Neuron (in vitro differentiated cells): ENCODE data around the gene ACSS1.

Experiments
- H2AFZ ChIP-seq: one replicate; pipeline ENCODE4 v1.6.1; 2013; ENCODE audit warnings: low read depth, mild to moderate bottlenecking, inconsistent platforms, low read length, moderate library complexity
- H3K27me3 ChIP-seq: one replicate; pipeline ENCODE4 v1.6.1; 2013; ENCODE audit warnings: low read length; ENCODE audit not compliant: insufficient read depth
- H3K36me3 ChIP-seq: one replicate; pipeline ENCODE4 v1.6.1; 2013; ENCODE audit warnings: low read length; ENCODE audit not compliant: insufficient read depth
- H3K4me1 ChIP-seq: one replicate; pipeline ENCODE4 v1.6.1; 2013; ENCODE audit warnings: low read length; ENCODE audit not compliant: insufficient read depth
- H3K4me3 ChIP-seq: 2 replicates; pipeline ENCODE4 v1.5.1; 2013; ENCODE audit warnings: mild to moderate bottlenecking, low read length, moderate library complexity
- H3K9me3 ChIP-seq: one replicate; pipeline ENCODE4 v1.6.1; 2013; ENCODE audit warnings: low read length

ACSS1 gene

GRCh38 chr20:24987873-24988835 is 69.8 kb downstream of the ACSS1 start:
- Histone ChIP-seq H3K4me3 (no peak overlapping the region), H3K4me1 (peaks cover 21% of the 10 kb centered on the region), H3K27me3 (no peaks in the 10 kb centered on the region)

GRCh38 chr20:24987244-24987643 is 70.7 kb downstream of the ACSS1 start:
- H3K4me1 ChIP-seq = peaks cover 18% of the 10 kb centered on the region

More at GRCh38 chr20:24987873-24988835, 69.8 kb downstream of the ACSS1 start:
- Histone ChIP-seq H3K9me3 (no peaks in the 10 kb centered on the region), H2AFZ (no peak overlapping the region), H3K36me3 (peaks cover 5% of the 10 kb centered on the region)

GRCh38 chr20:24986436-24987015 is 71.4 kb downstream of the ACSS1 start:
- H3K36me3 ChIP-seq = peaks cover 20% of the 10 kb centered on the region
- peaks cover 3% of the 10 kb centered on the region for H3K9me3 ChIP-seq
- H3K4me3 ChIP-seq = no peak overlapping the region
- H2AFZ ChIP-seq = no peak overlapping the region
- no peaks in the 10 kb centered on the region for H3K27me3 ChIP-seq
- H3K4me1 ChIP-seq = peaks cover 14% of the 10 kb centered on the region

More at GRCh38 chr20:24987244-24987643, 70.7 kb downstream of the ACSS1 start:
- Histone ChIP-seq H3K4me3 (no peak overlapping the region), H3K27me3 (no peaks in the 10 kb centered on the region), H2AFZ (no peak overlapping the region), H3K9me3 (no peaks in the 10 kb centered on the region), H3K36me3 (peaks cover 14% of the 10 kb centered on the region)

GRCh38 chr20:24985802-24986201 is 72.1 kb downstream of the ACSS1 start:
- H3K4me1 ChIP-seq = peaks cover 7% of the 10 kb centered on the region
- no peak overlapping the region for H3K4me3 ChIP-seq

GRCh38 chr20:24984961-24985640 is 72.8 kb downstream of the ACSS1 start:
- H3K36me3 ChIP-seq = peaks cover 32% of the 10 kb centered on the region
- no peak overlapping the region for H3K4me3 ChIP-seq
- no peak overlapping the region for H2AFZ ChIP-seq
- H3K9me3 ChIP-seq = peaks cover 16% of the 10 kb centered on the region
- H3K4me1 ChIP-seq = peaks cover under 1% of the 10 kb centered on the region
- H3K27me3 ChIP-seq = no peaks in the 10 kb centered on the region

More at GRCh38 chr20:24985802-24986201, 72.1 kb downstream of the ACSS1 start:
- Histone ChIP-seq H2AFZ (no peak overlapping the region), H3K9me3 (peaks cover 9% of the 10 kb centered on the region), H3K36me3 (peaks cover 25% of the 10 kb centered on the region), H3K27me3 (no peaks in the 10 kb centered on the region)

GRCh38 chr20:24983896-24984295 is 74.0 kb downstream of the ACSS1 start:
- Histone ChIP-seq H3K27me3 (no peaks in the 10 kb centered on the region), H2AFZ (no peak overlapping the region), H3K9me3 (peaks cover 27% of the 10 kb centered on the region), H3K36me3 (peaks cover 31% of the 10 kb centered on the region), H3K4me3 (no peak overlapping the region), H3K4me1 (no peaks in the 10 kb centered on the region)

GRCh38 chr20:24981790-24982189 is 76.1 kb downstream of the ACSS1 start:
- Histone ChIP-seq H2AFZ (no peak overlapping the region), H3K27me3 (no peaks in the 10 kb centered on the region), H3K36me3 (peaks cover 51% of the 10 kb centered on the region), H3K4me3 (no peak overlapping the region), H3K4me1 (no peaks in the 10 kb centered on the region), H3K9me3 (peaks cover 32% of the 10 kb centered on the region)

GRCh38 chr20:24981282-24981681 is 76.7 kb downstream of the ACSS1 start:
- Histone ChIP-seq H3K9me3 (peaks cover 37% of the 10 kb centered on the region), H2AFZ (no peak overlapping the region), H3K4me3 (no peak overlapping the region), H3K36me3 (peaks cover 56% of the 10 kb centered on the region), H3K4me1 (no peaks in the 10 kb centered on the region), H3K27me3 (no peaks in the 10 kb centered on the region)

GRCh38 chr20:24980291-24981053 is 77.5 kb downstream of the ACSS1 start:
- Histone ChIP-seq H2AFZ (no peak overlapping the region), H3K9me3 (peaks cover 38% of the 10 kb centered on the region), H3K4me1 (no peaks in the 10 kb centered on the region), H3K4me3 (no peak overlapping the region), H3K36me3 (peaks cover 57% of the 10 kb centered on the region), H3K27me3 (no peaks in the 10 kb centered on the region)

GRCh38 chr20:24979036-24979960 is 78.6 kb downstream of the ACSS1 start:
- Histone ChIP-seq H3K4me1 (no peaks in the 10 kb centered on the region), H3K27me3 (no peaks in the 10 kb centered on the region), H3K9me3 (peaks cover 38% of the 10 kb centered on the region), H3K36me3 (peaks cover 57% of the 10 kb centered on the region), H3K4me3 (no peak overlapping the region), H2AFZ (no peak overlapping the region)

- Histone ChIP-seq H3K27me3 (no peaks in the 10 kb centered on the region), H3K9me3 (peaks cover 38% of the 10 kb centered on the region), H3K4me3 (no peak overlapping the region), H2AFZ (no peak overlapping the region), H3K36me3 (peaks cover 59% of the 10 kb centered on the region), H3K4me1 (no peaks in the 10 kb centered on the region)
Observed at GRCh38 chr20:24978513-24978912, 79.4 kb downstream of the ACSS1 start.

GRCh38 chr20:24977797-24978196 is 80.1 kb downstream of the ACSS1 start:
- no peak overlapping the region for H3K4me3 ChIP-seq
- no peak overlapping the region for H2AFZ ChIP-seq
- H3K9me3 ChIP-seq = peaks cover 38% of the 10 kb centered on the region
- H3K27me3 ChIP-seq = no peaks in the 10 kb centered on the region
- no peaks in the 10 kb centered on the region for H3K4me1 ChIP-seq
- H3K36me3 ChIP-seq = peaks cover 61% of the 10 kb centered on the region
